GM12878 (cell line): ENCODE measurements around the gene OAF. TPM values are rescaled to one million over a fixed set of nuclear protein-coding genes. Genes with fewer than 3 reads are reported as not detected.
A peak's percentile ranks its signal among the peaks of the same experiment; 100 is the strongest.

Experiments
- BACH1 ChIP-seq: fragments of 450-650 bp; IDR thresholded peaks from 2 replicates; pipeline ENCODE4 v1.6.1; 2017; ENCODE audit warnings: mild to moderate bottlenecking, borderline replicate concordance
- CEBPB ChIP-seq, 2 experiments: fragments of 150-350 bp in 1 of 2; IDR thresholded peaks; 2 replicates each; pipeline ENCODE4 v1.6.1; 2012 to 2014; ENCODE audit warnings: low read depth in 2 of 2, low read length in 2 of 2, borderline replicate concordance in 1 of 2, inconsistent platforms in 1 of 2
- CHD4 ChIP-seq: fragments of 200-600 bp; sonication (generic); IDR thresholded peaks from 2 replicates; pipeline ENCODE4 v1.6.1; 2016; ENCODE audit warnings: mild to moderate bottlenecking
- CTCF ChIP-seq, 3 experiments: IDR thresholded peaks in 2 of 3; conservative IDR thresholded peaks in 1 of 3; 2 replicates each; pipeline ENCODE4 v1.5.1; 2011; ENCODE audit warnings: low read depth in 3 of 3, low read length in 3 of 3, mild to moderate bottlenecking in 3 of 3, control low read depth in 2 of 3, moderate library complexity in 2 of 3, inconsistent platforms in 1 of 3, mixed read lengths in 1 of 3; ENCODE audit not compliant: control insufficient read depth in 2 of 3, insufficient read depth in 1 of 3; ENCODE audit errors: extremely low read depth in 1 of 3
- FOXK2 ChIP-seq: fragments of 450-650 bp; IDR thresholded peaks from 2 replicates; pipeline ENCODE4 v1.6.1; 2017; ENCODE audit warnings: mild to moderate bottlenecking, moderate library complexity
- HSF1 ChIP-seq: fragments of 150-350 bp; IDR thresholded peaks from 2 replicates; pipeline ENCODE4 v1.6.1; 2014; ENCODE audit warnings: mild to moderate bottlenecking, low read depth, low read length
- JUNB ChIP-seq: IDR thresholded peaks from 2 replicates; pipeline ENCODE4 v1.6.1; 2016; ENCODE audit warnings: antibody characterized with exemption, mild to moderate bottlenecking
- LARP7 ChIP-seq: fragments of 450-650 bp; IDR thresholded peaks from 2 replicates; pipeline ENCODE4 v1.6.1; 2017; ENCODE audit warnings: mild to moderate bottlenecking
- MLLT1 ChIP-seq: fragments of 450-650 bp; IDR thresholded peaks from 2 replicates; pipeline ENCODE4 v1.6.1; 2016; ENCODE audit warnings: mild to moderate bottlenecking
- MYC ChIP-seq: IDR thresholded peaks from 2 replicates; pipeline ENCODE4 v1.6.1; 2011; ENCODE audit warnings: mild to moderate bottlenecking, low read length, moderate library complexity, inconsistent platforms; ENCODE audit not compliant: insufficient read depth, insufficient replicate concordance, insufficient read length, severe bottlenecking
- NFIC ChIP-seq: IDR thresholded peaks from 2 replicates; pipeline ENCODE4 v1.6.1; 2012; ENCODE audit warnings: low read depth, mild to moderate bottlenecking, inconsistent platforms, low read length, moderate library complexity
- NFXL1 ChIP-seq: fragments of 450-650 bp; IDR thresholded peaks from 2 replicates; pipeline ENCODE4 v1.6.1; 2017; ENCODE audit warnings: antibody characterized with exemption, mild to moderate bottlenecking, borderline replicate concordance
- NR2C1 ChIP-seq: fragments of 450-650 bp; IDR thresholded peaks from 2 replicates; pipeline ENCODE4 v1.6.1; 2017; ENCODE audit warnings: antibody characterized with exemption, mild to moderate bottlenecking, moderate library complexity
- PML ChIP-seq: IDR thresholded peaks from 2 replicates; pipeline ENCODE4 v1.6.1; 2012; ENCODE audit warnings: low read length, inconsistent platforms
- POLR2AphosphoS2 ChIP-seq: IDR thresholded peaks from 2 replicates; pipeline ENCODE4 v1.6.1; 2011; ENCODE audit warnings: low read depth, mild to moderate bottlenecking, low read length, improper control_type of control experiment, moderate library complexity
- POLR2AphosphoS5 ChIP-seq: IDR thresholded peaks from 2 replicates; pipeline ENCODE4 v1.6.1; 2011; ENCODE audit warnings: mild to moderate bottlenecking, low read length, inconsistent platforms
- POU2F2 ChIP-seq: IDR thresholded peaks from 3 replicates; pipeline ENCODE4 v1.6.1; 2011; ENCODE audit warnings: low read depth, mild to moderate bottlenecking, low read length, borderline replicate concordance
- RAD21 ChIP-seq: IDR thresholded peaks from 2 replicates; pipeline ENCODE4 v1.6.1; 2011; ENCODE audit warnings: mild to moderate bottlenecking, low read depth, low read length, moderate library complexity; ENCODE audit not compliant: insufficient read depth
- SKIL ChIP-seq: fragments of 450-650 bp; IDR thresholded peaks from 2 replicates; pipeline ENCODE4 v1.6.1; 2017; ENCODE audit warnings: mild to moderate bottlenecking, low read depth, inconsistent platforms; ENCODE audit not compliant: poor library complexity, severe bottlenecking
- SMAD1 ChIP-seq: fragments of 450-650 bp; IDR thresholded peaks from 2 replicates; pipeline ENCODE4 v1.6.1; 2018; ENCODE audit warnings: mild to moderate bottlenecking, low read depth; ENCODE audit not compliant: partially characterized antibody
- STAT1 ChIP-seq: fragments of 450-650 bp; conservative IDR thresholded peaks from 2 replicates; pipeline ENCODE4 v1.6.1; 2014; ENCODE audit warnings: antibody characterized with exemption, mild to moderate bottlenecking
- SUZ12 ChIP-seq: fragments of 200-600 bp; sonication (generic); IDR thresholded peaks from one replicate; pipeline ENCODE4 v1.6.1; 2018; ENCODE audit warnings: antibody characterized with exemption, mild to moderate bottlenecking; ENCODE audit not compliant: unreplicated experiment
- YY1 ChIP-seq: IDR thresholded peaks from 2 replicates; pipeline ENCODE4 v1.6.1; 2011; ENCODE audit warnings: low read depth, mild to moderate bottlenecking, low read length
- ZNF24 ChIP-seq: fragments of 450-650 bp; IDR thresholded peaks from 2 replicates; pipeline ENCODE4 v1.6.1; 2017; ENCODE audit warnings: antibody characterized with exemption, mild to moderate bottlenecking
- polyA plus RNA-seq, 11 experiments: library from polyadenylated mRNA; depleted of rRNA in 4 of 11; unstranded in 6 of 11; stranded (reverse) in 5 of 11; fragments of >200 nt; fragmentation: Nextera tagmentation in 4 of 11; fragmentation: Illumina TruSeq in 1 of 11; extraction: Ambion mirVana in 4 of 11; extraction: Trizol in 1 of 11; gene quantifications; 1 replicate in 1 of 11; 2 replicates in 10 of 11; pipeline versions ENCODE4 v1.2.1 to v1.2.3, GENCODE V29; 2011 to 2016; ENCODE audit warnings: inconsistent platforms in 2 of 11, missing spikeins in 2 of 11, low read depth in 1 of 11
- total RNA-seq, 4 experiments: library from RNA; depleted of rRNA in 3 of 4; stranded (reverse); fragments of >200 nt in 3 of 4; fragmentation: Illumina TruSeq in 1 of 4; extraction: Trizol in 1 of 4; gene quantifications; 2 replicates each; pipeline versions ENCODE4 v1.2.1 to v1.2.3, GENCODE V29; 2013 to 2021

Gene OAF
- total and polyA plus RNA-seq, 10 of the 15 experiments (the other 5 are each of a cell fraction or from before 2014, with no cell fraction given), result 0.10 to 4.7 (median 1.1) TPM

GRCh38 chr11:120248551-120249278 lies 37.9 kb downstream of the OAF start (continued):
- TF ChIP-seq NFXL1, result no peak
- no peak; the same call in 1 of the 2 replicates for TF ChIP-seq MLLT1
- peak; percentile 24 for TF ChIP-seq SMAD1
- TF ChIP-seq NFIC, result peak; percentile 95
- peak; percentile 68; the same call in 1 of the 2 replicates for TF ChIP-seq ZNF24
- TF ChIP-seq LARP7, result no peak
- TF ChIP-seq POLR2AphosphoS5, result no peak
- 0 out of 2 replicates have a peak, but pooled peaks have one; percentile 52 for TF ChIP-seq PML
- peak; percentile 61; the same call in 1 of the 2 replicates for TF ChIP-seq BACH1
- TF ChIP-seq CEBPB (IDR thresholded peaks at IDR 0.05; ENCODE audit: borderline replicate concordance in 1 of 2, low read depth in 2 of 2, low read length in 2 of 2), result 0 out of 4 replicates have a peak, but pooled peaks of 1 of the 2 experiments have one; percentile 49
- TF ChIP-seq FOXK2, result no peak
- TF ChIP-seq MYC, result no peak
- 0 out of 3 replicates have a peak, but pooled peaks have one; percentile 38 for TF ChIP-seq POU2F2
- TF ChIP-seq SUZ12, result no peak
- no peak for TF ChIP-seq POLR2AphosphoS2
- peak; percentile 96 for TF ChIP-seq JUNB
- no peak for TF ChIP-seq STAT1
- no peak for TF ChIP-seq CHD4
- no peak for TF ChIP-seq HSF1
- TF ChIP-seq CTCF (IDR thresholded peaks at IDR 0.05 in 2 of 3, conservative IDR thresholded peaks at IDR 0.05 in 1 of 3; ENCODE audit: control insufficient read depth in 2 of 3, extremely low read depth in 1 of 3, insufficient read depth in 1 of 3, low read depth in 3 of 3, low read length in 3 of 3), result no peak
- TF ChIP-seq SKIL, result peak; percentile 81
- no peak for TF ChIP-seq NR2C1
- no peak for TF ChIP-seq RAD21
- TF ChIP-seq YY1, result peak; percentile 64
